Measurements from ENCODE around the gene KRTAP3-2. TPM values are rescaled to one million over a fixed set of nuclear protein-coding genes. Genes with fewer than 3 reads are reported as not detected.

The KRTAP3-2 gene
- total RNA-seq, 1 experiment from 2014 or later, result not detected

DNA sequence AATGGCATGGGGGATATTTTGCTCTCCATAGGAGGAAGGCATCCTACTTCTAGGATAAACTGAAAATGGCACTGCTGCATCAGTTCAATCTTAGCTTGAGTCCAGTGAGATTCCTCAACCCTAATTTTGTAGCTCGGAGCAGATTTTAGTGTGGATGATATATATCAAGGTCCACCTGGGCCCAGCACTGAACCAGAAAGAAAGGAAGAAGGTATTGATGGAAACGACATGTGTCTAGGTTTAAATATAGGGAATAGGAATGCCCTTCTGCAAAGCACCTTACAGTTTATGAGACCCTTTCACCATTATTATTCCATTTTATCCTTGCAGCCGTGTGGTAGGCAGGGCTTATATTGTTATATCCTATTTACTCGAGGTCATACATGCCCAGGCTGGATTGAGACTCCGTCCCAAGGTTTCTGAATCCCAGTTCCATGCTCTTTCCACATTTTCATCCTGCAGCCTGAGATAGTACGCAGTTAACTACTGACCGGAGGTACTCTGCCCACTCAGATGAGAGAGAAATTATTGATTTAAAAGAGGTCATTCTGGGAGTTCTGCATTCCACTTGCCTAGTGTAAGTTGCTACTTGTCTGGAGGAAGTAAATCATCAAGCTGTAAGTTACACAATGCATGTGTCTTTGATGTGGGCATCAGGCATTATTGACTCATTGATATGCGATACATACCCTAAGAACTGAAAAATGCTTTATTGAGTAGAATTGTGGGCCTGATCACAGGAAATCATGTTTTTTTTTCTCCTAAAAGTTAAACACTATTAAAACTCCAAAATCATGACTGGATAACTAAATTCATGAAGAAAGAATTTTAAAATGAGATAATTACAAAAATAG is 43.1 kb downstream of the KRTAP3-2 start:
- no peak overlapping the region for H3K56ac ChIP-seq (ENCODE audit: insufficient read length, low read depth, low read length)
- peaks cover 27 to 32% of the 10 kb centered on the region in 2 experiments for H3K4me1 Mint-ChIP-seq
- H3K4me3 Mint-ChIP-seq, result no peak overlapping the region
- no peak overlapping the region for H2BK15ac ChIP-seq (ENCODE audit: low read depth, low read length)
- DNase-seq, result no peak
- H3K14ac ChIP-seq (ENCODE audit: insufficient read depth, low read length), result no peak overlapping the region
- no peak overlapping the region for H2BK5ac ChIP-seq (ENCODE audit: insufficient read length, low read length)
- H4K8ac ChIP-seq (replicated peaks; ENCODE audit: insufficient read length, low read depth, low read length), result no peak overlapping the region
- no peaks in the 10 kb centered on the region for H3K9me3 ChIP-seq (ENCODE audit: control insufficient read depth, low read depth, low read length)
- H4K91ac ChIP-seq (ENCODE audit: insufficient read length, low read depth, low read length), result no peak overlapping the region
- no peak overlapping the region for H4K5ac ChIP-seq (ENCODE audit: insufficient read length, low read depth, low read length)
- H3K36me3 Mint-ChIP-seq (ENCODE audit: insufficient read depth in 1 of 3, low read depth in 3 of 3), result no peaks in the 10 kb centered on the region
- no peak overlapping the region for H3K27ac ChIP-seq (ENCODE audit: insufficient read length, low read depth, low read length)
- no peak overlapping the region for H3K23ac ChIP-seq (ENCODE audit: insufficient read length, low read depth, low read length)
- H3K79me2 ChIP-seq (ENCODE audit: insufficient read depth, low read length), result no peaks in the 10 kb centered on the region
- H3K27ac Mint-ChIP-seq, result no peak overlapping the region; a peak in 1 of 7 replicates
- no peak overlapping the region for H3K9ac ChIP-seq (ENCODE audit: extremely low read depth, insufficient read length, low read length)
- H3K18ac ChIP-seq (ENCODE audit: insufficient read length, low read depth, low read length), result no peak overlapping the region
- H3T11ph ChIP-seq (ENCODE audit: low read length), result no peak overlapping the region
- no peaks in the 10 kb centered on the region for H3K27me3 ChIP-seq (ENCODE audit: insufficient read depth, low read length)
- no CpG with 5 or more reads among the region's 8 CpGs for WGBS (ENCODE audit: extremely low coverage, insufficient read length, low lambda C conversion rate)
- TF ChIP-seq, protein P1, sequence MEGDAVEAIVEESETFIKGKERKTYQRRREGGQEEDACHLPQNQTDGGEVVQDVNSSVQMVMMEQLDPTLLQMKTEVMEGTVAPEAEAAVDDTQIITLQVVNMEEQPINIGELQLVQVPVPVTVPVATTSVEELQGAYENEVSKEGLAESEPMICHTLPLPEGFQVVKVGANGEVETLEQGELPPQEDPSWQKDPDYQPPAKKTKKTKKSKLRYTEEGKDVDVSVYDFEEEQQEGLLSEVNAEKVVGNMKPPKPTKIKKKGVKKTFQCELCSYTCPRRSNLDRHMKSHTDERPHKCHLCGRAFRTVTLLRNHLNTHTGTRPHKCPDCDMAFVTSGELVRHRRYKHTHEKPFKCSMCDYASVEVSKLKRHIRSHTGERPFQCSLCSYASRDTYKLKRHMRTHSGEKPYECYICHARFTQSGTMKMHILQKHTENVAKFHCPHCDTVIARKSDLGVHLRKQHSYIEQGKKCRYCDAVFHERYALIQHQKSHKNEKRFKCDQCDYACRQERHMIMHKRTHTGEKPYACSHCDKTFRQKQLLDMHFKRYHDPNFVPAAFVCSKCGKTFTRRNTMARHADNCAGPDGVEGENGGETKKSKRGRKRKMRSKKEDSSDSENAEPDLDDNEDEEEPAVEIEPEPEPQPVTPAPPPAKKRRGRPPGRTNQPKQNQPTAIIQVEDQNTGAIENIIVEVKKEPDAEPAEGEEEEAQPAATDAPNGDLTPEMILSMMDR (conservative IDR thresholded peaks at IDR 0.05), result no peak
- no peak overlapping the region for H3K4me2 ChIP-seq (ENCODE audit: insufficient read depth, insufficient read length, low read length)
- H3K79me1 ChIP-seq (ENCODE audit: insufficient read depth, low read depth, low read length, poor library complexity, severe bottlenecking), result no peaks in the 10 kb centered on the region
- H3K4ac ChIP-seq (ENCODE audit: low read depth, low read length), result no peak overlapping the region
- H2BK12ac ChIP-seq (ENCODE audit: insufficient read length, low read depth, low read length), result no peak overlapping the region
- H3K23me2 ChIP-seq (ENCODE audit: insufficient read length, low read depth, low read length, poor library complexity, severe bottlenecking), result no peaks in the 10 kb centered on the region
- H2BK120ac ChIP-seq (ENCODE audit: low read depth, low read length, poor library complexity, severe bottlenecking), result no peak overlapping the region
- no peaks in the 10 kb centered on the region for H3K9me3 Mint-ChIP-seq
- peaks cover 9% of the 10 kb centered on the region; the same call in 1 of the 2 replicates for H3K4me1 ChIP-seq (ENCODE audit: insufficient read depth, low read length)
- H2AFZ ChIP-seq (ENCODE audit: low read length), result no peak overlapping the region
- no peaks in the 10 kb centered on the region; the same call in 1 of the 2 replicates for H3K27me3 Mint-ChIP-seq (ENCODE audit: low read depth)
- H4K20me1 ChIP-seq (ENCODE audit: control insufficient read depth, insufficient read depth, insufficient read length), result no peaks in the 10 kb centered on the region
- H2BK20ac ChIP-seq (ENCODE audit: low read depth, low read length, poor library complexity, severe bottlenecking), result no peak overlapping the region
- no peak overlapping the region for H2AK5ac ChIP-seq (ENCODE audit: insufficient read length, low read length)
